ENCODE results near the gene SYNJ2.

Gene SYNJ2, protein sequence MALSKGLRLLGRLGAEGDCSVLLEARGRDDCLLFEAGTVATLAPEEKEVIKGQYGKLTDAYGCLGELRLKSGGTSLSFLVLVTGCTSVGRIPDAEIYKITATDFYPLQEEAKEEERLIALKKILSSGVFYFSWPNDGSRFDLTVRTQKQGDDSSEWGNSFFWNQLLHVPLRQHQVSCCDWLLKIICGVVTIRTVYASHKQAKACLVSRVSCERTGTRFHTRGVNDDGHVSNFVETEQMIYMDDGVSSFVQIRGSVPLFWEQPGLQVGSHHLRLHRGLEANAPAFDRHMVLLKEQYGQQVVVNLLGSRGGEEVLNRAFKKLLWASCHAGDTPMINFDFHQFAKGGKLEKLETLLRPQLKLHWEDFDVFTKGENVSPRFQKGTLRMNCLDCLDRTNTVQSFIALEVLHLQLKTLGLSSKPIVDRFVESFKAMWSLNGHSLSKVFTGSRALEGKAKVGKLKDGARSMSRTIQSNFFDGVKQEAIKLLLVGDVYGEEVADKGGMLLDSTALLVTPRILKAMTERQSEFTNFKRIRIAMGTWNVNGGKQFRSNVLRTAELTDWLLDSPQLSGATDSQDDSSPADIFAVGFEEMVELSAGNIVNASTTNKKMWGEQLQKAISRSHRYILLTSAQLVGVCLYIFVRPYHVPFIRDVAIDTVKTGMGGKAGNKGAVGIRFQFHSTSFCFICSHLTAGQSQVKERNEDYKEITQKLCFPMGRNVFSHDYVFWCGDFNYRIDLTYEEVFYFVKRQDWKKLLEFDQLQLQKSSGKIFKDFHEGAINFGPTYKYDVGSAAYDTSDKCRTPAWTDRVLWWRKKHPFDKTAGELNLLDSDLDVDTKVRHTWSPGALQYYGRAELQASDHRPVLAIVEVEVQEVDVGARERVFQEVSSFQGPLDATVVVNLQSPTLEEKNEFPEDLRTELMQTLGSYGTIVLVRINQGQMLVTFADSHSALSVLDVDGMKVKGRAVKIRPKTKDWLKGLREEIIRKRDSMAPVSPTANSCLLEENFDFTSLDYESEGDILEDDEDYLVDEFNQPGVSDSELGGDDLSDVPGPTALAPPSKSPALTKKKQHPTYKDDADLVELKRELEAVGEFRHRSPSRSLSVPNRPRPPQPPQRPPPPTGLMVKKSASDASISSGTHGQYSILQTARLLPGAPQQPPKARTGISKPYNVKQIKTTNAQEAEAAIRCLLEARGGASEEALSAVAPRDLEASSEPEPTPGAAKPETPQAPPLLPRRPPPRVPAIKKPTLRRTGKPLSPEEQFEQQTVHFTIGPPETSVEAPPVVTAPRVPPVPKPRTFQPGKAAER (N-terminal part only)

DNA sequence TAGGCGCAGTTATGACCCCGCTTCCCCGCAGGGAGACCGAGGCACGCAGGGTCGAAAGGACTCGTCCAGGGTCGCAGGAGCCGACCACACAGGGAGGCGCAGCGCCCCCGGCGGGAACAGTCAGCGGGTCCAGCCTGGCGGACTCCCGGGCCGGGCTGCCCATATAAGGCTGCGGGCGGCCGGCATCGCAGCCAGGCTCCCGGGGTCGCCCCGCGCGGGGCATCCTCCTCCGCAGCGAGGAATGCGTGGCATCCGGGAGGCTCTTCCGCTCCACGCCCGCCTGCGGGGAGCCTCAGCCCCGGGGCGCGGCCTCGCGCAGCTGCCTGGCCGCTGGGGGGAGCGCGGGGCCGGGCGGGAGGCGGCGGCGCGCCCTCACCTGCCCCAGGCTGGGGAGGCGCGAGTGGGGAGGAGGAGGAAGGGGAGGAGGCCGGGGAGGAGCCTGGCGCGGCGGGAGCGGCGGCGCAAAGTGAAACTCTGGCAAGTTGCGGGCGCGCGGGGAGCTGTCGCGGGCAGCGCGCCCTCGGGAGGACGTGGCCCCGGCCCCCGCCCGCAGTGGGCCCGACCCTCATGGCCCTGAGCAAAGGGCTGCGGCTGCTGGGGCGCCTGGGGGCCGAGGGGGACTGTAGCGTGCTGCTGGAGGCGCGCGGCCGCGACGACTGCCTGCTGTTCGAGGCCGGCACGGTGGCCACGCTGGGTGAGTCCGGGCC is at the start of gene SYNJ2:
Gene SYNJ2, plus strand, starts transcription at position 469 of the 707 bp plus-strand sequence. Its CDS starts 99 bp downstream, at position 568.
- peak within 1 kb of the TSS; percentile 50; the same call in 1 of the 2 replicates for H3K27ac ChIP-seq (ENCODE audit: low read length)
- H3K4me2 ChIP-seq (ENCODE audit: low read depth, low read length): peak within 1 kb of the TSS; percentile 91
- no peaks in the 10 kb centered on the region for H3K9me3 ChIP-seq (replicated peaks; ENCODE audit: insufficient read depth, low read length)
- peak within 1 kb of the TSS; percentile 74 for H3K4me3 ChIP-seq (ENCODE audit: low read length)
- H3F3A ChIP-seq (ENCODE audit: insufficient read depth, low read length): peaks cover 4% of the 10 kb centered on the region; the same call in 1 of the 2 replicates
- peak within 1 kb of the TSS; percentile 87 for H2AFZ ChIP-seq (ENCODE audit: low read length)
- no peaks in the 10 kb centered on the region for H3K4me1 ChIP-seq (ENCODE audit: low read length)
- TF ChIP-seq CTCF (IDR thresholded peaks at IDR 0.05; ENCODE audit: low read length) (peak; percentile 28), EZH2 (optimal IDR thresholded peaks at IDR 0.05; ENCODE audit: low read depth, low read length) (no peak), EZH2phosphoT487 (IDR thresholded peaks at IDR 0.05; ENCODE audit: low read length) (no peak)
- no peaks in the 10 kb centered on the region for H4K20me1 ChIP-seq (ENCODE audit: insufficient read depth, low read length)
- no peaks in the 10 kb centered on the region for H3K36me3 ChIP-seq (replicated peaks; ENCODE audit: insufficient read depth, low read length)
- H3K9ac ChIP-seq (ENCODE audit: low read length): peak within 1 kb of the TSS; percentile 74
- no peaks in the 10 kb centered on the region for H3K27me3 ChIP-seq (replicated peaks; ENCODE audit: insufficient read depth, low read length)
- no peaks in the 10 kb centered on the region for H3K9me2 ChIP-seq (replicated peaks; ENCODE audit: insufficient read depth, low read length)
- peak; percentile 60 for DNase-seq
- H3K79me2 ChIP-seq (ENCODE audit: low read length): peaks cover 42% of the 10 kb centered on the region

DNA sequence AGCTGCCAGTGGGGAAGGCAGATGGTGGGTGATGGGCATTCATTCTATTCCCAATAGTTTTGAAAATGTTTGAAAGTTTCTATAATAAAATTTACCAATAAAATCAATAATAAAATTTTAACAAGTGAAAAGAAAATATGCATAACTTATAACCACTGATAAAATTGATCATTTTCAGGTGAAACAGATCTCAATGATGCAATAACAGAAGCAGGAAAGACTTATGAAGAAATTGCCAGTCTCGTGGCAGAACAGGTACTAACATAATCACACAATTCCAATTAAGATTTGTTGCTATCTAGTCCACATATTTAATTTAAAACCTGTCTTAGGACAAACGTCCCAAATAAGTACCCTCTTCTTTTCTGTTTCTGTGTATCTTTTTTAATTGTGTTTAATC is 45.9 kb upstream of the SYNJ2 start:
- Histone ChIP-seq H3K27me3 (replicated peaks; ENCODE audit: insufficient read depth, low read length) (no peaks in the 10 kb centered on the region), H3K9me3 (replicated peaks; ENCODE audit: insufficient read depth, low read length) (no peaks in the 10 kb centered on the region), H3F3A (ENCODE audit: insufficient read depth, low read length) (no peaks in the 10 kb centered on the region), H3K4me2 (ENCODE audit: low read depth, low read length) (no peak overlapping the region), H3K4me3 (ENCODE audit: low read length) (no peak overlapping the region), H3K36me3 (replicated peaks; ENCODE audit: insufficient read depth, low read length) (no peaks in the 10 kb centered on the region), H4K20me1 (ENCODE audit: insufficient read depth, low read length) (no peaks in the 10 kb centered on the region), H3K27ac (ENCODE audit: low read length) (no peak overlapping the region), H3K9me2 (replicated peaks; ENCODE audit: insufficient read depth, low read length) (no peaks in the 10 kb centered on the region), H2AFZ (ENCODE audit: low read length) (no peak overlapping the region), H3K79me2 (ENCODE audit: low read length) (no peaks in the 10 kb centered on the region), H3K9ac (ENCODE audit: low read length) (no peak overlapping the region), H3K4me1 (ENCODE audit: low read length) (no peaks in the 10 kb centered on the region)
- TF ChIP-seq EZH2 (optimal IDR thresholded peaks at IDR 0.05; ENCODE audit: low read depth, low read length): no peak
- no peak for TF ChIP-seq EZH2phosphoT487 (IDR thresholded peaks at IDR 0.05; ENCODE audit: low read length)
- TF ChIP-seq CTCF (IDR thresholded peaks at IDR 0.05; ENCODE audit: low read length): no peak
- DNase-seq: no peak

- Histone ChIP-seq H3K9me2 (replicated peaks; ENCODE audit: insufficient read depth, low read length) (no peaks in the 10 kb centered on the region), H3K4me2 (ENCODE audit: low read depth, low read length) (no peak overlapping the region), H3K4me1 (ENCODE audit: low read length) (no peaks in the 10 kb centered on the region), H3K79me2 (ENCODE audit: low read length) (no peaks in the 10 kb centered on the region), H3F3A (ENCODE audit: insufficient read depth, low read length) (no peaks in the 10 kb centered on the region), H3K36me3 (replicated peaks; ENCODE audit: insufficient read depth, low read length) (no peaks in the 10 kb centered on the region), H3K27ac (ENCODE audit: low read length) (no peak overlapping the region), H3K27me3 (replicated peaks; ENCODE audit: insufficient read depth, low read length) (no peaks in the 10 kb centered on the region), H2AFZ (ENCODE audit: low read length) (no peak overlapping the region), H3K9me3 (replicated peaks; ENCODE audit: insufficient read depth, low read length) (no peaks in the 10 kb centered on the region), H3K4me3 (ENCODE audit: low read length) (no peak overlapping the region), H4K20me1 (ENCODE audit: insufficient read depth, low read length) (no peaks in the 10 kb centered on the region), H3K9ac (ENCODE audit: low read length) (no peak overlapping the region)
- DNase-seq: no peak
- TF ChIP-seq CTCF (IDR thresholded peaks at IDR 0.05; ENCODE audit: low read length) (no peak), EZH2phosphoT487 (IDR thresholded peaks at IDR 0.05; ENCODE audit: low read length) (no peak), EZH2 (optimal IDR thresholded peaks at IDR 0.05; ENCODE audit: low read depth, low read length) (no peak)
Observed at GRCh38 chr6:157937318-157937717, 44.3 kb upstream of the SYNJ2 start.

Measured in MM.1S (cell line).